HepG2 (cell line): Measurements from ENCODE around the gene OR2AK2. TPM values are rescaled to one million over a fixed set of nuclear protein-coding genes. Genes with fewer than 3 reads are reported as not detected.

Source experiments
- ATAC-seq: fragments of 200-7000 bp; cut with Tn5 transposase; 3 replicates; pipeline ENCODE4 v1.9.1; 2020; ENCODE audit warnings: mild to moderate bottlenecking, moderate library complexity
- BruUV-seq: library from RNA; stranded (reverse); fragments of 400-500 nt; replicated peaks from 2 replicates; lab custom pipeline; 2021; lab: Mats Ljungman, UMichigan
- CTCF ChIA-PET: fragments of 300-600 bp; formaldehyde crosslinking; extraction: SDS; loops from one replicate; lab custom pipeline; 2021; ENCODE audit warnings: low total read pairs, inconsistent platforms, low intra/inter-chr PET ratio; lab: Yijun Ruan, JAX
- POLR2A ChIA-PET: fragments of 350-600 bp; sonication (Branson Sonifier 250); formaldehyde crosslinking; loops from one replicate; lab custom pipeline; 2020; ENCODE audit warnings: antibody characterized with exemption, inconsistent platforms; lab: Yijun Ruan, JAX
- DNase-seq: peaks from one replicate; pipeline ENCODE4 v3.0.0-alpha.2; 2015; ENCODE audit warnings: low spot score
- FAIRE-seq: peaks from 3 replicates; lab custom pipeline; 2011; peaks lifted over from hg19 to GRCh38; lab: Jason Lieb, UNC
- H2AFZ ChIP-seq: one replicate; pipeline ENCODE4 v1.6.1; 2011; ENCODE audit warnings: low read length, inconsistent platforms
- H3K27ac ChIP-seq: fragments of 300-600 bp; 3 replicates; pipeline ENCODE4 v1.8.0; 2011; ENCODE audit warnings: mixed run types, mild to moderate bottlenecking, mixed read lengths, low read length, inconsistent platforms; ENCODE audit not compliant: insufficient read depth; ENCODE audit errors: extremely low read length
- H3K27me3 ChIP-seq, 2 experiments: fragments of 200-600 bp in 1 of 2; 2 replicates in 1 of 2; 3 replicates in 1 of 2; pipeline versions ENCODE4 v1.6.0 to v1.8.0; 2011; ENCODE audit warnings: low read length in 2 of 2, mild to moderate bottlenecking in 2 of 2, moderate library complexity in 2 of 2, inconsistent platforms in 1 of 2; ENCODE audit not compliant: insufficient read depth in 2 of 2, control insufficient read depth in 1 of 2
- H3K36me3 ChIP-seq, 2 experiments: fragments of 200-600 bp in 1 of 2; replicated peaks in 1 of 2; 2 replicates in 1 of 2; 3 replicates in 1 of 2; pipeline versions ENCODE4 v1.5.1 to v1.8.0; 2011; ENCODE audit warnings: low read length in 2 of 2, inconsistent platforms in 1 of 2; ENCODE audit not compliant: insufficient read depth in 2 of 2, control insufficient read depth in 1 of 2
- H3K4me1 ChIP-seq: 2 replicates; pipeline ENCODE4 v1.5.1; 2012; ENCODE audit warnings: low read length, inconsistent platforms; ENCODE audit not compliant: insufficient read depth
- H3K4me2 ChIP-seq: 2 replicates; pipeline ENCODE4 v1.6.0; 2011; ENCODE audit warnings: low read depth, low read length, inconsistent platforms
- H3K4me3 ChIP-seq, 3 experiments: fragments of 200-600 bp in 1 of 3; sonication (generic), shearing (Covaris generic) in 1 of 3; replicated peaks in 1 of 3; 2 replicates each; pipeline ENCODE4 v1.5.1; 2011 to 2016; ENCODE audit warnings: low read length in 3 of 3, inconsistent platforms in 2 of 3, low read depth in 2 of 3, mild to moderate bottlenecking in 2 of 3, control low read depth in 1 of 3, mixed read lengths in 1 of 3; ENCODE audit not compliant: insufficient read depth in 1 of 3
- H3K79me2 ChIP-seq: one replicate; pipeline ENCODE4 v1.6.1; 2011; ENCODE audit warnings: low read length, inconsistent platforms; ENCODE audit not compliant: insufficient read depth
- H3K9ac ChIP-seq: 2 replicates; pipeline ENCODE4 v1.6.0; 2011; ENCODE audit warnings: mild to moderate bottlenecking, low read depth, low read length, inconsistent platforms; ENCODE audit not compliant: insufficient read depth
- H3K9me3 ChIP-seq: 2 replicates; pipeline ENCODE4 v1.5.1; 2012; ENCODE audit warnings: mild to moderate bottlenecking, low read length
- H4K20me1 ChIP-seq: 2 replicates; pipeline ENCODE4 v1.6.0; 2011; ENCODE audit warnings: inconsistent platforms, mild to moderate bottlenecking, low read length, moderate library complexity; ENCODE audit not compliant: insufficient read depth
- ERF ChIP-seq: IDR thresholded peaks from 2 replicates; pipeline ENCODE4 v1.6.1; 2018; ENCODE audit warnings: missing biosample characterization, missing genetic modification reagents
- ETV6 ChIP-seq: sonication (generic); formaldehyde crosslinking; conservative IDR thresholded peaks from 2 replicates; pipeline ENCODE4 v1.4.0; 2020; ENCODE audit warnings: missing genetic modification reagents
- GABPB1 ChIP-seq: IDR thresholded peaks from 2 replicates; pipeline ENCODE4 v1.6.1; 2016; ENCODE audit warnings: mild to moderate bottlenecking, missing genetic modification reagents, moderate library complexity, missing compliant biosample characterization
- MXI1 ChIP-seq: IDR thresholded peaks from 3 replicates; pipeline ENCODE4 v1.6.1; 2012; ENCODE audit warnings: low read depth, low read length, inconsistent platforms, borderline replicate concordance
- PITX1 ChIP-seq: sonication (generic); formaldehyde crosslinking; IDR thresholded peaks from 2 replicates; pipeline ENCODE4 v1.5.1; 2020; ENCODE audit warnings: mild to moderate bottlenecking, missing genetic modification reagents
- PLRG1 ChIP-seq: fragments of 450-650 bp; conservative IDR thresholded peaks from 2 replicates; pipeline ENCODE4 v1.6.1; 2016
- ZNF142 ChIP-seq: sonication (generic); formaldehyde crosslinking; IDR thresholded peaks from 2 replicates; pipeline ENCODE4 v1.4.0; 2020; ENCODE audit warnings: missing genetic modification reagents
- ZNF256 ChIP-seq: sonication (generic); formaldehyde crosslinking; conservative IDR thresholded peaks from 2 replicates; pipeline ENCODE4 v1.4.0; 2020; ENCODE audit warnings: missing genetic modification reagents
- ZNF44 ChIP-seq: sonication (generic); formaldehyde crosslinking; IDR thresholded peaks from 2 replicates; pipeline ENCODE4 v1.5.1; 2020; ENCODE audit warnings: mild to moderate bottlenecking, missing genetic modification reagents
- ZNF720 ChIP-seq: sonication (generic); formaldehyde crosslinking; IDR thresholded peaks from 2 replicates; pipeline ENCODE4 v1.4.0; 2020; ENCODE audit warnings: missing genetic modification reagents
- WGBS: methylation state at CpG from one replicate; pipeline ENCODE4 v1.1.6; 2017; ENCODE audit warnings: low lambda C conversion rate; 5-methylcytosine and 5-hydroxymethylcytosine counted together
- in situ Hi-C: cut with HindIII; loops from 2 replicates; pipeline ENCODE4 v1.10.0; 2017; ENCODE audit warnings: low pct_unique_long_range_greater_than_20kb; ENCODE audit not compliant: extremely low pct_ligation_motif_present
- intact Hi-C: fragments of 100-400 bp; cut with micrococcal nuclease; formaldehyde crosslinking; loops from one replicate; pipeline ENCODE4 v1.10.0; 2022; ENCODE audit not compliant: unreplicated experiment
- polyA plus RNA-seq, 8 experiments: library from polyadenylated mRNA; depleted of rRNA in 3 of 8; stranded (reverse) in 7 of 8; unstranded in 1 of 8; fragments of >200 nt; fragmentation: Illumina TruSeq in 4 of 8; extraction: Trizol in 4 of 8; gene quantifications; 2 replicates each; pipeline versions ENCODE4 v1.2.1 to v1.2.3, GENCODE V29; 2011 to 2016; ENCODE audit warnings: low read depth in 4 of 8, missing spikeins in 1 of 8, mixed read lengths in 1 of 8; ENCODE audit not compliant: insufficient read depth in 1 of 8
- total RNA-seq, 5 experiments: library from RNA; depleted of rRNA; stranded (reverse); fragments of >200 nt; fragmentation: Illumina TruSeq; extraction: Trizol; gene quantifications; 2 replicates each; pipeline ENCODE4 v1.2.3, GENCODE V29; 2016; ENCODE audit warnings: low read depth in 1 of 5
- TF ChIP-seq, protein P1 (sequence below): sonication (generic); formaldehyde crosslinking; IDR thresholded peaks from 2 replicates; pipeline ENCODE4 v1.5.0; 2020; ENCODE audit warnings: mild to moderate bottlenecking, missing genetic modification reagents, borderline replicate concordance

OR2AK2 gene
- total and polyA plus RNA-seq, 2 of the 13 experiments (the other 11 are each of a cell fraction or from before 2014, with no cell fraction given), result not detected

DNA sequence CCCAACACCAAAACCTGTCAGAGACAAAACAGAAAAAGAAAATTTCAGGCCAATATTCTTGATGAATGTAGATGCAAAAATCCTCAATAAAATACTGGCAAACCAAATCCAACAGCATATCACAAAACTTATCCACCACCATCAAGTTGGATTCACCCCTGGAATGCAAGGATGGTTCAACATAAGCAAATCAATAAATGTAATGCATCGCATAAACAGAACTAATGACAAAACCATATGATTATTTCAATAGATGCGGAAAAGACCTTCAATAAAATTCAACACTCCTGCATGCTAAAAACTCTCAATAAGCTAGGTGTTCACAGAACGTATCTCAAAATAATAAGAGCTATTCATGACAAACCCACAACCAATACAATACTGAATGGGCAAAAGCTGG is 44.6 kb downstream of the OR2AK2 start:
- H3K79me2 ChIP-seq, result no peaks in the 10 kb centered on the region
- no peaks in the 10 kb centered on the region for H4K20me1 ChIP-seq
- WGBS, result 2% methylated on average over 3 of the region's 3 CpGs
- intact Hi-C loops, result no loop called here
- in situ Hi-C loops, result no loop called here
- H3K9me3 ChIP-seq, result peaks cover 90% of the 10 kb centered on the region
- no peak for ATAC-seq
- H3K27ac ChIP-seq, result no peak overlapping the region
- H3K4me2 ChIP-seq, result no peak overlapping the region
- POLR2A ChIA-PET, result no interaction called here
- BruUV-seq, result no TSS peak
- no peak overlapping the region for H2AFZ ChIP-seq
- CTCF ChIA-PET, result no interaction called here
- no peaks in the 10 kb centered on the region for H3K27me3 ChIP-seq
- DNase-seq, result no peak
- H3K4me1 ChIP-seq, result no peaks in the 10 kb centered on the region
- H3K36me3 ChIP-seq, result no peaks in the 10 kb centered on the region
- H3K4me3 ChIP-seq, result no peak overlapping the region
- FAIRE-seq, result no peak
- H3K9ac ChIP-seq, result no peak overlapping the region
- TF ChIP-seq PITX1 (CRISPR knock-in tag), result no peak
- no peak for TF ChIP-seq ZNF44 (CRISPR knock-in tag)
- no peak for TF ChIP-seq ERF (CRISPR knock-in tag)
- TF ChIP-seq, protein P1, sequence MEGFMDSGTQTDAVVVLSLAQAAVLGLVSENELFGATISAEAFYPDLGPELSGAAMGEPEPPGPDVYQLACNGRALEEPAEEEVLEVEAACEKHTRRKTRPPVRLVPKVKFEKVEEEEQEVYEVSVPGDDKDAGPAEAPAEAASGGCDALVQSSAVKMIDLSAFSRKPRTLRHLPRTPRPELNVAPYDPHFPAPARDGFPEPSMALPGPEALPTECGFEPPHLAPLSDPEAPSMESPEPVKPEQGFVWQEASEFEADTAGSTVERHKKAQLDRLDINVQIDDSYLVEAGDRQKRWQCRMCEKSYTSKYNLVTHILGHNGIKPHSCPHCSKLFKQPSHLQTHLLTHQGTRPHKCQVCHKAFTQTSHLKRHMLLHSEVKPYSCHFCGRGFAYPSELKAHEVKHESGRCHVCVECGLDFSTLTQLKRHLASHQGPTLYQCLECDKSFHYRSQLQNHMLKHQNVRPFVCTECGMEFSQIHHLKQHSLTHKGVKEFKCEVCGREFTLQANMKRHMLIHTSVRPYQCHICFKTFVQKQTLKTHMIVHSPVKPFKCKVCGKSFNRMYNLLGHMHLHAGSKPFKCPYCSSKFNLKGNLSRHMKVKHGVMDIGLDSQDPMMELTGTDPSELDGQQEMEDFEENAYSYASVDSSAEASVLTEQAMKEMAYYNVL (CRISPR knock-in tag), result no peak
- TF ChIP-seq ETV6 (CRISPR knock-in tag), result no peak

- in situ Hi-C loops, result no loop called here
- Histone ChIP-seq H3K36me3 (no peaks in the 10 kb centered on the region), H3K4me3 (no peak within 1 kb of the TSS), H3K27me3 (no peaks in the 10 kb centered on the region), H3K4me2 (no peak within 1 kb of the TSS), H3K9ac (no peak within 1 kb of the TSS), H3K4me1 (no peaks in the 10 kb centered on the region), H3K27ac (no peak within 1 kb of the TSS), H2AFZ (no peak within 1 kb of the TSS), H3K9me3 (peaks cover 84% of the 10 kb centered on the region), H4K20me1 (no peaks in the 10 kb centered on the region), H3K79me2 (no peaks in the 10 kb centered on the region)
- DNase-seq (no peak), ATAC-seq (no peak), FAIRE-seq (no peak)
- ChIA-PET POLR2A (no interaction called here), CTCF (no interaction called here)
- no TSS peak for BruUV-seq
- 22% methylated on average over 2 of the region's 2 CpGs for WGBS
- intact Hi-C loops, result no loop called here
- TF ChIP-seq MXI1, result no peak
- TF ChIP-seq ZNF142 (CRISPR knock-in tag), result no peak
- no peak for TF ChIP-seq ZNF720 (CRISPR knock-in tag)
- TF ChIP-seq ZNF256 (CRISPR knock-in tag), result no peak
- TF ChIP-seq GABPB1, result no peak
- TF ChIP-seq PLRG1, result no peak
These were observed 48.2 kb downstream of the OR2AK2 start, which contains the start of gene OR2L5 for GRCh38 chr1:248013229-248013710. Gene OR2L5 (plus strand): TSS chr1:248013660. CDS start chr1:248021948, 8,288 bp downstream.
